D721Med (cell line): Measurements from ENCODE around the gene MAP3K4.

Source experiments
- DNase-seq: peaks from one replicate; pipeline ENCODE4 v3.0.0; 2011; ENCODE audit warnings: low spot score; ENCODE audit not compliant: insufficient read length
- FAIRE-seq: peaks from 2 replicates; lab custom pipeline; 2011; peaks lifted over from hg19 to GRCh38; lab: Jason Lieb, UNC
- TF ChIP-seq, protein P1 (sequence below): IDR thresholded peaks from 2 replicates; pipeline ENCODE4 v1.5.1; 2012; ENCODE audit warnings: mild to moderate bottlenecking, control low read depth; ENCODE audit not compliant: insufficient read depth; ENCODE audit errors: missing control alignments

MAP3K4 gene

GRCh38 chr6:161125591-161125990 is 134.0 kb downstream of the MAP3K4 start:
- TF ChIP-seq, protein P1, sequence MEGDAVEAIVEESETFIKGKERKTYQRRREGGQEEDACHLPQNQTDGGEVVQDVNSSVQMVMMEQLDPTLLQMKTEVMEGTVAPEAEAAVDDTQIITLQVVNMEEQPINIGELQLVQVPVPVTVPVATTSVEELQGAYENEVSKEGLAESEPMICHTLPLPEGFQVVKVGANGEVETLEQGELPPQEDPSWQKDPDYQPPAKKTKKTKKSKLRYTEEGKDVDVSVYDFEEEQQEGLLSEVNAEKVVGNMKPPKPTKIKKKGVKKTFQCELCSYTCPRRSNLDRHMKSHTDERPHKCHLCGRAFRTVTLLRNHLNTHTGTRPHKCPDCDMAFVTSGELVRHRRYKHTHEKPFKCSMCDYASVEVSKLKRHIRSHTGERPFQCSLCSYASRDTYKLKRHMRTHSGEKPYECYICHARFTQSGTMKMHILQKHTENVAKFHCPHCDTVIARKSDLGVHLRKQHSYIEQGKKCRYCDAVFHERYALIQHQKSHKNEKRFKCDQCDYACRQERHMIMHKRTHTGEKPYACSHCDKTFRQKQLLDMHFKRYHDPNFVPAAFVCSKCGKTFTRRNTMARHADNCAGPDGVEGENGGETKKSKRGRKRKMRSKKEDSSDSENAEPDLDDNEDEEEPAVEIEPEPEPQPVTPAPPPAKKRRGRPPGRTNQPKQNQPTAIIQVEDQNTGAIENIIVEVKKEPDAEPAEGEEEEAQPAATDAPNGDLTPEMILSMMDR: no peak
- no peak for DNase-seq
- FAIRE-seq: no peak

DNA sequence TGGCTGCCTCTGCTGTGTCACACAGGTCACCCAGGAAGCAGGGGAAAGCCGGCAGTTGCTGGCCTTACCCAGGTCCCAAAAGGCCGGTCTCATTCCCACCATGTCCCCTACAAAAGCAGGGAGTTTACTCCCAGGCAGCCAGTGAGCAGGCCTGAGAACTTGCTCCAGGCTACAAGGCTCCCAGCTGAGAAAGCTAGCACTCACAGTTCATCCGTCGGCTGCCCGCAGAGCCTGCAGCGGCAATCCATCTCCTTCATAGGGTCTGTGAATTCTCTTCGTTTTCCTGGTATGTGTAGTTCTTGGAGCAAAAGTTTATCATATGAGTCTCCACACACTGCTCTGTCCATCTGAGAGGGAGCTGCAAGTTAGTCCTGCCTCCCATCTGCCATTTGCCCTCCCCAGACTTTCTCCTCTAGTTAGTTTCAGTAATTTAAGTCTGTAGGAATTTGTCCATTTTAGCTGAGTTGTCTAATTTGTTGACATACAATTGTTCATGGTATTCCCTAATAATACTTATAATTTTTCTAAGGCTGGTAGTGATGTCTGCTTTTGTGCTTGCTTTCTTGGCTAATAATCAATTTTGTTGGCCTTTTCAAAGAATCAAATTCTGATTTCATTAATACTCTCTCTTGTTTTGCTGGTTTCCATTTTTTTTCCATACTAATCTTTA is 135.6 kb downstream of the MAP3K4 start:
- DNase-seq: no peak
- TF ChIP-seq, protein P1: no peak
- FAIRE-seq: no peak

GRCh38 chr6:161128230-161128629 is 136.7 kb downstream of the MAP3K4 start:
- no peak for FAIRE-seq
- TF ChIP-seq, protein P1: no peak
- DNase-seq: no peak

GRCh38 chr6:161128680-161129196 is 137.2 kb downstream of the MAP3K4 start:
- TF ChIP-seq, protein P1: no peak
- FAIRE-seq (no peak), DNase-seq (no peak)

GRCh38 chr6:161130541-161130940 is 139.0 kb downstream of the MAP3K4 start:
- DNase-seq (no peak), FAIRE-seq (no peak)
- TF ChIP-seq, protein P1: no peak

DNA sequence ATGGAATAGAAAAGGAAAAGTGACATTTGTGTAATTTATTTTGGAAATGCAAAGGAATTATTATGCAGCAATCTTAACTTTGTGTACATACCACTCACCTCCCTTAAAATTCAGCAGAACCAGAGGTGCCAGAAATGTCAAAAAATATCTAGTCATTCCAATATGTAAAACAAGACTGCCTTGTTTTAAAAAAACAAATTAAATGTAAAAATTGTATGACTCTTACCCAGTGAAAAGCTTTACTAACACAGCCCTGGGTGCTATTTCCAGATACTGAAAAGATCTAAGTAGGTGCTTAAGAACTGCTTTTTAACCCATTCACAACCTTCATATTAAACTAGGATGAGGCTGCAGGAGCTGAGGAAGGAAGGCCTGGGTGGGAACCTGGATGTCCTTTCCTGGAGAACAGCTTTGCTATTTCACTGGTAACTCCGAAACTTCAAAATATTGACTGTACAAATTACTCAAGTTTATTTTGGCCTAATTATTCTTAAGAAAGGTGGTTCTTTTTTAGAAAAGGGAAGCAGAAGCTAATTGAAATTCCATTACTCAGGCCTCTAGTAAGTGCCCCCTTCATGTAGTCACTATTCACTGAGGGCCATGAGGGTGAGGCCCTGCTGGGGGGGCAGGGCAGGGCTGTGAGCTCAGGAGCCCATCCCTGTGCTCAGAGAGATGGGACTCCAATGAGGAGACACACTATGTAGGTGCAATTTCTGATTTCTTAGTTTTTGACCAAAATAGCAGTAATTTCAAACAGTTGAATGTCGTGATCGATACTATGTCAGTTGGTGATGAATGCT is 139.6 kb downstream of the MAP3K4 start:
- no peak for FAIRE-seq
- TF ChIP-seq, protein P1: no peak
- DNase-seq: no peak
